OCI-LY1 (cell line): ENCODE data around the gene SEMA5A.

Experiments
- CTCF ChIP-seq: fragments of 200-600 bp; sonication (generic), shearing (Covaris generic); IDR thresholded peaks from 2 replicates; pipeline ENCODE4 v1.5.1; 2017; ENCODE audit warnings: mild to moderate bottlenecking, antibody characterized with exemption, low read length, moderate library complexity, mixed read lengths
- EZH2 ChIP-seq: fragments of 200-600 bp; sonication (generic), shearing (Covaris generic); IDR thresholded peaks from 2 replicates; pipeline ENCODE4 v1.8.0; 2017; ENCODE audit warnings: borderline replicate concordance, mixed run types, mild to moderate bottlenecking, antibody characterized with exemption, low read length, moderate library complexity, mixed read lengths

- TF ChIP-seq CTCF (no peak), EZH2 (no peak)
Observed at GRCh38 chr5:9551567-9552537, 6.0 kb upstream of the SEMA5A start.
